SK-MEL-5 (cell line): ENCODE data around the gene MCM9. TPM values are rescaled to one million over a fixed set of nuclear protein-coding genes. Genes with fewer than 3 reads are reported as not detected.
"Not testable (repeated sequence)": the region's sequence is repeated elsewhere in the genome, so short reads cannot be mapped to it uniquely, and the experiment has no call there.

Experiments used
- DNase-seq: peaks from one replicate; pipeline ENCODE4 v3.0.0-alpha.2; 2016; ENCODE audit warnings: low read depth, low spot score
- in situ Hi-C: cut with HindIII; loops from 2 replicates; pipeline ENCODE4 v1.10.0; 2016; ENCODE audit warnings: low sequenced_read_pairs, high pct_unique_total_duplicates, low pct_unique_long_range_greater_than_20kb
- total RNA-seq: library from RNA; depleted of rRNA; stranded (reverse); fragments of >200 nt; shearing (Covaris generic); gene quantifications from 2 replicates; pipeline ENCODE4 v1.2.3, GENCODE V29; 2014; rRNA removed

The MCM9 gene
- total RNA-seq, 1 experiment from 2014 or later = 15.8 TPM

- no peak for DNase-seq
- in situ Hi-C loops = no loop called here
Observed at GRCh38 chr6:118768904-118769325, 166.0 kb downstream of the MCM9 start.

DNA sequence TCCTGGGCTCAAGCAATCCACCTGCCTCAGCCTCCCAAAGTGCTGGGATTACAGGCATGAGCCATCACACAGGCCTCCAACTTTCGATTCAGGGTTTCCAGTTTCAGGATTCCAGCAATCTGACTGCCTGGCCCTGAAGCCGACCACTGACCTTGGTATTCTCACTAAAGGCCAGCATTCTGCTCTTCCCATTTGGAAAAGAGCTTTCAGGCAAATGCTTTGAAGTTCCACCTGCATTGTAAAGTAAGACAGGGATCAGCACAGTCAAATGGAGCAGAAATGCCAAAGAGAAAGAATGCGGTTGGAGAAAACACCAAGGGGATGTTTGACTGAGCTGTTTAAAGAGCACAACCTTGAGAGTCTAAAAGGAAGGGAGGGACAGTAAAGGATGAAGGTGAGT is 166.5 kb downstream of the MCM9 start:
- DNase-seq = no peak
- in situ Hi-C loops = no loop called here

DNA sequence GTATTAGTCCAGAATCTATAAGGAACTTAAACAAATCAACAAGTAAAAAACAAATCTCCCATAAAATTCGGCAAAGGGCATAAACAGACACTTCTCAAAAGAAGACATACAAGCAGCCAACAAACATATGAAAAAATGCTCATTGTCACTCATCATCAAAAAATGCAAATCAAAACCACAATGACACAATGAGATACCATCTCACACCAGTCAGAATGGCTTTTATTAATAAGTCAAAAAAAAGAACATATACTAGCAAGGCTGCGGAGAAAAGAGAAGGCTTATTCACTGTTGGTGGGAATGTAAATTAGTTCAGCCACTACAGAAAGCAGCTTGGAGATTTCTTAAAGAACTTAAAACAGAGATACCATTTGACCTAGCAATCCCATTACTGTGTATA is 169.6 kb downstream of the MCM9 start:
- in situ Hi-C loops, DNase-seq: not testable (repeated sequence)

DNA sequence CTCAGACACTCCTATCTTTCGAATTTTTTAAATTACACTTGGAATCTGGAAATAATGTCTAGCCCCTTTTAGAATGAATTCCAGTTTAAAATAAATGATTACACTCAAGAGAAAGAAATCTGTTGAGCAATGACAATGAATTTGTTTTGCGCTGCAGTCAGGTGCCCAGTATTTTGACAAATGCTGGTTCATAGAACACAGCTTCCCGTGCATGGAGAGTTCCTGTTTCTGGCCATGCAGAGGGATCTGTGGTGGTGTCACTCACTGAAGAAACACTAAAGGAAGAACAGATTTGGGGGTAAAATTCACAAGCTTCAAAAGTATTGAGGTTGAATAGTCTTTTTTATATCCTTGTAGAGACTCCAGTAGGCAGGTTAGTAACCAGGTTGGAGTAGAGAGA is 170.2 kb downstream of the MCM9 start:
- no peak for DNase-seq
- in situ Hi-C loops = no loop called here

Other genes with a start within 250 kb of the MCM9 start
- 15.8 and 18.1 TPM in 2 replicates for gene ASF1A, start 41.0 kb downstream of the MCM9 start, total RNA-seq
- 4.1 and 4.7 TPM in 2 replicates for gene FAM184A, start 143.5 kb upstream of the MCM9 start, total RNA-seq